ENCODE data around the gene IFFO2.

Gene IFFO2

DNA sequence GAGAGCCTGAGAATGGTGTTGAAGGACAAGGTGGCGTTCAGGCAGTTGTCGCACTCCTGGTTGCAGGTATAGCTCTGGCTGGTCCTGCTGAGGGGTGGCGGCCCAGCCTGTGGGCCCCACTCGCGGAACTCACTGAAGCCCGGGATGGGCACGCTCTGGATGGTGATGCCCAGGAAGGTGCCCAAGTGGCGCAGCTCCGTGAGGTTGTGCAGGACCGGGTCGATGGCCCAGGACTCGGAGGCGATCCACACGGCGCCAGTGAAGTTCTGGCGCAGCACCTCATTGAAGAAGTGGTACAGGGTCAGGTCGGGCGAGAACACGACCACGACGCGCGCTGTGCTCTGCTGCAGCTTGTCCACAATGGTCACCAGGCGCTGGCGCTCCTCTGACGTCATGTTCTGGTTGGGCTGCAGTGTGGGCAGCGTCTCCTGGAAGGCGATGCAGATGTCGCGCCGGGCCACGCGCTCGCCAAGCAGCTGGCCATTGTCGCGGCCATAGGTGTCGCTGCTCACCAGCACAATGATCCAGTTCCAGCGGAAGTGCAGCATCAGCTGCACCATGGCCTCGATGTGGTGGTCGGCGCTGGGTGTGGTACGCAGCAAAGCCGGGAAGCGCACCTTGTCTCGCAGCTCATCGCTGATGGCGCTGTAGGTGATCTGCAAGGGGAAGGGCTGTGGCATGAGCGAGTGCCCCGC lies 102.0 kb downstream of the IFFO2 start:
- H3K4me3 Mint-ChIP-seq: no peak overlapping the region
- no peaks in the 10 kb centered on the region for H3K9me3 Mint-ChIP-seq
- ATAC-seq (no peak), DNase-seq (no peak)
- no peaks in the 10 kb centered on the region for H3K4me1 Mint-ChIP-seq
- H3K27me3 Mint-ChIP-seq: no peaks in the 10 kb centered on the region
- no peaks in the 10 kb centered on the region for H3K36me3 Mint-ChIP-seq (ENCODE audit: low read depth)
- H3K27ac Mint-ChIP-seq: no peak overlapping the region

Data from activated naive CD8-positive, alpha-beta T cell treated with anti-CD3 and anti-CD28 coated beads, Interleukin-2, amount 50 U/mL, for 24 hours (primary cell).